ENCODE data around the gene GRWD1.

GRCh38 chr19:48497728-48498594 is 52.2 kb downstream of the GRWD1 start:
- TF ChIP-seq CTCF (IDR thresholded peaks at IDR 0.05; ENCODE audit: insufficient read depth, low read length, poor library complexity, severe bottlenecking) (no peak), EZH2phosphoT487 (conservative IDR thresholded peaks at IDR 0.05; ENCODE audit: low read length) (no peak)

Data from SU-DHL-6 (cell line).